Nephron progenitor cell (in vitro differentiated cells): ENCODE data around the gene JARID2.
A peak's percentile ranks its signal among the peaks of the same experiment; 100 is the strongest.

Experiments
- DNase-seq: peaks from one replicate; pipeline ENCODE4 v3.0.0; 2021
- H3K27ac Mint-ChIP-seq: 2 replicates; pipeline ENCODE4 v1.8.0; 2021; ENCODE audit warnings: mild to moderate bottlenecking, moderate library complexity, mixed read lengths
- H3K27me3 Mint-ChIP-seq: 2 replicates; pipeline ENCODE4 v1.8.0; 2021; ENCODE audit warnings: mild to moderate bottlenecking, low read depth, mixed read lengths; ENCODE audit not compliant: poor library complexity
- H3K36me3 Mint-ChIP-seq: 2 replicates; pipeline ENCODE4 v1.8.0; 2021; ENCODE audit warnings: low read depth, mixed read lengths
- H3K4me1 Mint-ChIP-seq: 2 replicates; pipeline ENCODE4 v1.8.0; 2021; ENCODE audit warnings: mixed read lengths
- H3K4me3 Mint-ChIP-seq: 2 replicates; pipeline ENCODE4 v1.8.0; 2021; ENCODE audit warnings: mild to moderate bottlenecking, moderate library complexity, mixed read lengths
- H3K9me3 Mint-ChIP-seq: 2 replicates; pipeline ENCODE4 v1.8.0; 2021; ENCODE audit warnings: mild to moderate bottlenecking, moderate library complexity, mixed read lengths
- TF ChIP-seq, protein P1 (sequence below): fragments of 200-600 bp; sonication (generic); IDR thresholded peaks from 2 replicates; pipeline ENCODE4 v1.5.0; 2021; ENCODE audit warnings: antibody characterized with exemption

JARID2 gene

DNA sequence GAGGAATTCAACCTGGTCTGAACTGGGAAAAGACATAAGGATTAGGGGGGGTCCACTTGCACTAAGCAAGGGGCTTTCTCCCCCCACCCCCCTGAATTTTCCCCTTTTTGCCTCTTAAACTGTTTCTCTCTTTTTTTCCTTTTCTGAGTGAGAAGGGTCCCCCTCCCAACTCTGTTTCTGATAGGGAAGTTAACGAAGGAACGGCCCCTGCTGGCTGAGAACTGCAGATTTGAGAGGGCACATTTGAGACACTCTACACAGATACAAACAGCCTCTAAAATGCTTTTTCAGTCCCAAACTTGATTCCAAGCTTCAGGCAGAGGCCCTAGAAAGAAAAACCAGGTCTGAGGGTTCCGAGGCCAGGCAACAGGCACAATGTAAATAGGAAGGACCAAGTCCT is 91.7 kb downstream of the JARID2 start:
- Mint-ChIP-seq H3K9me3 (no peaks in the 10 kb centered on the region), H3K27ac (peak overlapping the region; percentile 52), H3K4me1 (peaks cover 59% of the 10 kb centered on the region), H3K36me3 (no peaks in the 10 kb centered on the region), H3K4me3 (no peak overlapping the region), H3K27me3 (no peaks in the 10 kb centered on the region)
- TF ChIP-seq, protein P1, sequence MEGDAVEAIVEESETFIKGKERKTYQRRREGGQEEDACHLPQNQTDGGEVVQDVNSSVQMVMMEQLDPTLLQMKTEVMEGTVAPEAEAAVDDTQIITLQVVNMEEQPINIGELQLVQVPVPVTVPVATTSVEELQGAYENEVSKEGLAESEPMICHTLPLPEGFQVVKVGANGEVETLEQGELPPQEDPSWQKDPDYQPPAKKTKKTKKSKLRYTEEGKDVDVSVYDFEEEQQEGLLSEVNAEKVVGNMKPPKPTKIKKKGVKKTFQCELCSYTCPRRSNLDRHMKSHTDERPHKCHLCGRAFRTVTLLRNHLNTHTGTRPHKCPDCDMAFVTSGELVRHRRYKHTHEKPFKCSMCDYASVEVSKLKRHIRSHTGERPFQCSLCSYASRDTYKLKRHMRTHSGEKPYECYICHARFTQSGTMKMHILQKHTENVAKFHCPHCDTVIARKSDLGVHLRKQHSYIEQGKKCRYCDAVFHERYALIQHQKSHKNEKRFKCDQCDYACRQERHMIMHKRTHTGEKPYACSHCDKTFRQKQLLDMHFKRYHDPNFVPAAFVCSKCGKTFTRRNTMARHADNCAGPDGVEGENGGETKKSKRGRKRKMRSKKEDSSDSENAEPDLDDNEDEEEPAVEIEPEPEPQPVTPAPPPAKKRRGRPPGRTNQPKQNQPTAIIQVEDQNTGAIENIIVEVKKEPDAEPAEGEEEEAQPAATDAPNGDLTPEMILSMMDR, result no peak
- DNase-seq, result no peak

DNA sequence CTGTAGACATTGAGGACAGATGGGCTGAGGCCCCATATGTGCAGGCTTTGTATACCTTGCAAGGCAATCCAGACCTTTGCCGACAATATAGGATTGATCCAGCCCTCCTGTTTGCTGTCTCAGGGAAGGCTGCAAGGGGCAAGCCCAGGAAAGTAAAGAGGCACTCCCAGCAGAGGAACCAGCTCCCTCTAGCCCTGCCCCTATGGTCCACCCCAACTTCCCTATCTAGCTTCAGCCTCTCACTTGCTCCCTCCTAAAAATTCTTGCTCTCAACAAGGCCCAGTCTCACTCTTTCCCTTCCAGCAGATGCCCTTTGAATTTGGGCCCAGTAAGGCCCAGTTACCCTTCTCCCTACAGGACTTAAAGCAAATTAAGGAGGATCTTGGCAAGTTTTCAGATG is 92.6 kb downstream of the JARID2 start:
- Mint-ChIP-seq H3K36me3 (no peaks in the 10 kb centered on the region), H3K27me3 (peaks cover 2% of the 10 kb centered on the region), H3K9me3 (no peaks in the 10 kb centered on the region), H3K27ac (peak overlapping the region; percentile 60), H3K4me1 (peaks cover 62% of the 10 kb centered on the region), H3K4me3 (no peak overlapping the region)
- TF ChIP-seq, protein P1, result no peak
- no peak for DNase-seq

DNA sequence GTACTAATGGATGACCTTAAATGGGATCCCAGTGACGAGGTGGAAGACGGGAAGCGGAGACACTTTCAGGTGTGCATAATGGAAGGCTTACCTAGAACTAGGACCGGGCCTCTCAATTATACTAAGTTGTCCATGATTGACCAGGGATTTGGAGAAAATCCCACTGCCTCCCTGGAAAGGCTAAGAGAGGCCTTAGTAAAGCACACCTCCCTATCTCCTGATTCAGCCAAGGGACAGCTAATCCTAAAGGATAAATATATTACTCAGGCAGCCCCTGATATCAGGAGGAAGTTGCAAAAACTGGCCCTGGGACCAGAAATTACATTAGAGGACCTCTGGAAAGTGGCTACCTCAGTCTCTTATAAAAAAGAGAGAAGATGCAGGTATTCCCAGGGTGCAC is 93.2 kb downstream of the JARID2 start:
- H3K27ac Mint-ChIP-seq, result no peak overlapping the region
- TF ChIP-seq, protein P1, result no peak
- no peak for DNase-seq
- H3K27me3 Mint-ChIP-seq, result peaks cover 3% of the 10 kb centered on the region
- no peaks in the 10 kb centered on the region for H3K9me3 Mint-ChIP-seq
- H3K36me3 Mint-ChIP-seq, result no peaks in the 10 kb centered on the region
- H3K4me1 Mint-ChIP-seq, result peaks cover 68% of the 10 kb centered on the region
- no peak overlapping the region for H3K4me3 Mint-ChIP-seq

DNA sequence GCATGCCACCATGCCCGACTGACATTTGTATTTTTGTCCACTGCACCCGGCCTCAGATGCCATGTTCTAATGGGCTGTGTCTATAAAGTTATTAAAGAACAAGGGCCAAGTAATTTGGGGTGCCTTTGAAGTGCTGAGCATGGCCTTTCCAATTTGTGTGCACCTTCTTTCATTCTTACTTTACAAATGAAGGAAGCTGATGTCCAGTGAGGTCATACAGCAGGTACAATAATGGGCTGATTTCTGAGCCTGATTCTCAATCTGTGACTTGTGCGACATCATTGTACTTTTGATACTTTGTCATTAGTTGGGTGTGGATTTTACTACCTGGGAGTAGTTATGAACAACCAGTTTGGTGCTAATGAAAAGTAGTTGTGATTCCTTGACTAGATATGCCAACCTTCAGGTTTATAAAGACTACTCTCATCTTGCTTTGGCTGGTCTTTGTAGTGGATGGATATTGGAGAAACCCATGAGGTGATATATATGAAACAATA is 94.3 kb downstream of the JARID2 start:
- no peak for DNase-seq
- Mint-ChIP-seq H3K27me3 (peaks cover 3% of the 10 kb centered on the region), H3K4me3 (no peak overlapping the region), H3K4me1 (peaks cover 65% of the 10 kb centered on the region), H3K36me3 (no peaks in the 10 kb centered on the region), H3K27ac (no peak overlapping the region), H3K9me3 (no peaks in the 10 kb centered on the region)
- TF ChIP-seq, protein P1, result no peak

DNA sequence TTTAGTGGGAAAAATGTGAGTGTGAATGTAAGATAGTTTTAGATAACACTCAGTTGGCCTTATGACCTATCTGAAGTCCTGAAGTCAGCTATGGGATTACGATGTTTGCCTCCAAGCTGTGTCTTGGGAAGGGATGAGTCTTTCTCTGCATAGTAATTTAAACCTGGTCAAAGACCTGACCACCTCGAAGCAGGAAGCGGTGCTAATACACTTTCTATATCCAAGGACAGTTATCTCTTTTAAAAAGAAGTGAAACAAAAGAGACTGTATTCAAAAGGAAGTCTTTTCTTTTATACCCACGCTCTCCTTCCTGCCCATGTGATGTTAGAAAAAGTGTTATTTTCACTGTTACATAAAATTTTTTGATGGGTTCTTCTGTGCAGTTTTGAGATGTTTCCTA is 94.9 kb downstream of the JARID2 start:
- DNase-seq, result no peak
- Mint-ChIP-seq H3K36me3 (no peaks in the 10 kb centered on the region), H3K27me3 (peaks cover 3% of the 10 kb centered on the region), H3K4me1 (peaks cover 62% of the 10 kb centered on the region), H3K9me3 (no peaks in the 10 kb centered on the region), H3K4me3 (no peak overlapping the region), H3K27ac (no peak overlapping the region)
- TF ChIP-seq, protein P1, result no peak

DNA sequence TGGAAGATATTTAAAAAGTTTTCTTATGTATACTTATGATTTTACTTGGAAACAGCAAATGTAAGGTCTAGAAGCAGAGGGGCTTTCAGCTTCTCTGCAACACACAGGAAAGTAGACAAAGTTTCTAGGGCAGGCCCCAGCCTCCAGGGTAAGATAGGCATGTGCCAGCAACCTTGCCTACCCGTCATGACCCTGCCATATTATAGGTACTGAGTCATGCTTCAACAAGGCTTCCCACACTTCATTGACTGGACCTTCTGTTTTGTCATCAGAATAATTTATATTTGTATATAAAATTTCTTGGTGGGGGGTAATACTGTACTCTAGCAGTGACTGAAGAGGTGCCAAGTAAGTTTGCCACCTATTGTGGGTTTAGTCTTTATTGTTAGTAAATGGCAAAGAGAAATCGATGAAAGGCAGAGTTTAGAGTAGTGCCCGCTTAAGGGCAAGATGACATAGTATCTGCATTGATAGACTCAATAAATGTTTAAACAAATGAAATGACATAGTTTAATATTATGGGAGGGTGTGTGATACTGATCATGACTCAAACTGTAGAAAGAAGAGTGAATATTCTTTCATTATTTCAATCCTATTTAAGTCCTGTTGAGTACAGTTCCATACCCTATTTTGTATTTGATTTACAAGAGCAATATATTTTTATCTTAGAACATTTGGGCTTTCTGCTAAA is 95.6 kb downstream of the JARID2 start:
- H3K4me1 Mint-ChIP-seq, result peaks cover 60% of the 10 kb centered on the region
- peaks cover 3% of the 10 kb centered on the region for H3K27me3 Mint-ChIP-seq
- no peak overlapping the region for H3K27ac Mint-ChIP-seq
- H3K9me3 Mint-ChIP-seq, result no peaks in the 10 kb centered on the region
- TF ChIP-seq, protein P1, result no peak
- no peak overlapping the region for H3K4me3 Mint-ChIP-seq
- no peaks in the 10 kb centered on the region for H3K36me3 Mint-ChIP-seq
- DNase-seq, result no peak
